Colon (tissue), 2 donors: ENCODE data around the gene ANO1.

Source experiments
- FAIRE-seq: peaks from 2 replicates; lab custom pipeline; 2012; peaks lifted over from hg19 to GRCh38; lab: Jason Lieb, UNC
- donor health status: control.
- donor health status: control.

ANO1 gene

DNA sequence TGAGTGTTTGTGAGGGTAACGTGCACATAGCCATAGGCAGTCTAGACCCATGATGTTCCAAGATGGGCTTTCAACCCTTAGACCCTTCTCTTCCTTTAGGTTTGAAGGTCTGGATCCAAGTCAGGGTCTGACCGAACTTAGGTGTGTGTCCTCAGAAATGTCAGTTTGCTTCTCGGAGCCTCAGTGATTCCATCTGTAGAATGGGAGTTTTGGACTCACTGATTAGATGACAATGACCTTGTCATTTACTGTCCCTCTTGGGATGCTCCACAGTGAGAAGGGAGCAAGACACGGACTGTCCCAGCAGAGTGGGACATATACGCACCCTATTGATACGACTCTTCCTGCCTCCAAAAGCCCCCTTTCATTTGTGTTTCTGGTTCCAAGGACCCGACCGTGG, 37.7 kb downstream of the ANO1 start:
- no peak for FAIRE-seq

GRCh38 chr11:70116386-70117065, 38.4 kb downstream of the ANO1 start:
- no peak for FAIRE-seq

DNA sequence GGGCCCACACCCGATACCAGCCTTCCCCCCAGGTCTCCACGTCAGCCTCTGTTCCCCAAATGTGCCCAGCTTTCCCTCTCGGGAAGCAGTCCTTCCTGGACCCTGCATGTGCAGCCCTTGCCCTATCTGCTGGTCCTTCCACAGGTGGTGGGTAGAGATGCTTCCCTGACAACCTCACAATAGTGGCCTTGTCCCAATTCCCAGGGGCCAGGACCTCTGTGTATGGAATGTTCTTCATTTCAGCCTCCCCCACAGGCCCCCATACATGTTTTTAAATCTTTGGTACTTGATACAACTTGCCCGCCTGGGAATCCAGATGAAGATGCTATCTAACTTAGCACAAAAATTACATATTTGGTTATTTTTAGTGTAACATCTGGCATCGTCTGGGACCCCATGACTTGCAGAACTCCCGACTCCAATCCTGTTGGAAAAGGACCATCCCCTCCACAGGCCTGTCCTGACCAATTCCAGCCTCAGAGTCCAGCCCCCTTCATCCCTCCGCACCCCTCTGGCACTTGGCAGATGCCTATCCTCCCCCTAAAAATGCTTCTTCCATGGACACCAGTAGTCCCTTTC, 39.5 kb downstream of the ANO1 start:
- FAIRE-seq: no peak

- FAIRE-seq: no peak
These were observed 40.5 kb downstream of the ANO1 start for GRCh38 chr11:70118642-70119041.

DNA sequence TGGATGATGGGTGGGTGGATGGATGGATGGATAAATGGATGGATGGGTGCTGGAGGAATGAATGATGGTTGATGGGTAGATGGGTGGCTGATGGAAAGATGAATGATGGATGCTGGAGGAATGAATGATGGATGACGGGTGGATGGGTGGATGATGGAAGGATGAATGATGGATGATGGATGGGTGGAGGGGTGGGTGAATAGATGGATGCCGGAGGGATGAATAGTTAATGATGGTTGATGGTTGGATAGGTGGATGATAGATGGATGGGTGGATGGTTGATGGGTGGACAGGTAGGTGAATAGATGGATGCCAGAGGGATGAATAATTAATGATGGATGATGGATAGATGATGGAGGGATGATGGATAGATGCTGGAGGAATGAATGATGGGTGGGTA, 41.4 kb downstream of the ANO1 start:
- no peak for FAIRE-seq

- no peak for FAIRE-seq
These were observed 42.6 kb downstream of the ANO1 start for GRCh38 chr11:70120674-70121073.

DNA sequence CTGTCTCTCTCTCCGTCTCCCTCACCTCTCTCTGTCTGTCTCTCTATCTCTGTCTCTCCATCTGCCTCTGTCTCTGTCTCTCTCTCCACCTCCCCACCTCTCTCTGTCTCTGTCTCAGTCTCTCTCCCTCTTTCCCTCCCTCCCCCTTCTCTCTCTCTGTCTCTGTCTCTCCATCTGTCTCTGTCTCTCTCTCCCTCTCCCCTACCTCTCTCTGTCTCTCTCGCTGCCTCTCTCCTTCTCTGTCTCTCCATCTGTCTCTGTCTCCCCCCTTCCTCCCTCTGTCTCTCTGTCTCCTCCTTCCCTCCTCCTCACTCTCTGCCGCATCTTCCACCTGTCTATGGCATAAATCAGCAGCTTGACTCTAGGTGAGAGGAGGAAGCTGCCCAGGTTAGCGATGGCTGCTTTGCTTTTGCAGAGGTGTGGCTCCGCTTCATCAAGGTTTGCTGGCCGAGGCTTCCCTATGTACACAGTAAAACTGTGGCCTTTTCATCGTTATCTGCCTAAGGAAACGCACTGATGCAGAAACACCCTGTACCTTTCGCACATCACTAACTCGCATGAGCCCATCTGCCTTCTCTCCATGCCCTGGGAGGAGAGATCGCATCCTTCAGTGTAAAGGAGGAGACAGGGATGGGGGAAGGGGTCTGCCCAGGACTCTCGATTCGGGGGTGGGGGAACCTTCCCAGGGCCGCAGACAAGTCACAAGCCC, 44.5 kb downstream of the ANO1 start:
- FAIRE-seq: no peak

DNA sequence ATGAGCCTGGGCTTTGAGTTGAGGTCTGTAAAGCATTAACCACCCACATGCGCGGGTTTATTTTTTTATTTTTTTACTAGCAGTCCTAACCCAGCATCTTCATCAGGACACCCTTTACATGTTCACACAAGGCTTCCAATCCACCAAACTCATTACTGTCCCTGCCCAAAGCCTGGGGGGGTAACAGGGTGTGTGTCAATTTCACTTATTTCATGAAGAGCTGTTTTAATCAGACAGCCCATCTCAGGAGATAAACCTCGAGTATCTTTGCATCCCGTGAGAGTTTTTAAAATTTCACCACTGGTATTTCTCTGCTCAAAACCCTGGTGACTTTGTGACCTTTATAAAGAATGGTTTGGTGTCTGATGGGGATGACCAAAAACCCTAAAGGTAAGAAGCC, 45.6 kb downstream of the ANO1 start:
- no peak for FAIRE-seq

DNA sequence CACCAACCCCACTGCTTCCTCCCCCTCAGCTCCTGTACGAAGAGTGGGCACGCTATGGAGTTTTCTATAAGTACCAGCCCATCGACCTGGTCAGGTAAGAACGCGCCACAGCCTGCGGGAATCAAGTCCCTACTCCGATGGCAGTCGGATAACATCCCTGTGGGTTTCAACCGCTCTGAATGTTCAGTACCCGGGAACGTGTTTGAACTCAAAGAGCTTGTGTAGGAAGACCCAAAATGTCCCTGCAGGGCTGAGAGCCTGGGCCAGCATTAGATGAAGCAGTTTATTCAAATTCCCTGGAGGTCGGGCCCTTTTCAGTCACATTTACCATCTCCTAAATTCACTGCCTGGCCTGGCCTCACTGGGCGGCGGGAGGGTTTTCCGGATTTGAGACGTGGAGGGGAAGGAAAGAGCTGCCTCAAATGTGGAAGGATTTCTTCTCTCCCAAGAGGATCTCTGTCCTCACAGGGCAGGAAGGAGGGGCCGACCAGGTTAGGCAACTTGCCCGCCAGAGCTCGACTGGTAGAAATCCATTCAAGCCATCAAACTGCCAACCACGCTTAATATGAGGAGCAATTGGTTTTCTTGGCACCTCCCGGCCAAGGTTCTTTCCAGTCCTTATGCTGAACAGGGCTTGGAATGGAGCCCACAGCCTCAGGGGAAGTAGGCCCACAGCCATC, 46.3 kb downstream of the ANO1 start:
- no peak for FAIRE-seq

- FAIRE-seq: no peak
These were observed 48.4 kb downstream of the ANO1 start for GRCh38 chr11:70126494-70126893.

GRCh38 chr11:70127653-70128434, 49.7 kb downstream of the ANO1 start:
- FAIRE-seq: no peak

GRCh38 chr11:70128435-70128906, 50.4 kb downstream of the ANO1 start:
- FAIRE-seq: no peak

- FAIRE-seq: no peak
These were observed 51.0 kb downstream of the ANO1 start for GRCh38 chr11:70129051-70129592.

- FAIRE-seq: no peak
These were observed 52.5 kb downstream of the ANO1 start for GRCh38 chr11:70130636-70131035.

DNA sequence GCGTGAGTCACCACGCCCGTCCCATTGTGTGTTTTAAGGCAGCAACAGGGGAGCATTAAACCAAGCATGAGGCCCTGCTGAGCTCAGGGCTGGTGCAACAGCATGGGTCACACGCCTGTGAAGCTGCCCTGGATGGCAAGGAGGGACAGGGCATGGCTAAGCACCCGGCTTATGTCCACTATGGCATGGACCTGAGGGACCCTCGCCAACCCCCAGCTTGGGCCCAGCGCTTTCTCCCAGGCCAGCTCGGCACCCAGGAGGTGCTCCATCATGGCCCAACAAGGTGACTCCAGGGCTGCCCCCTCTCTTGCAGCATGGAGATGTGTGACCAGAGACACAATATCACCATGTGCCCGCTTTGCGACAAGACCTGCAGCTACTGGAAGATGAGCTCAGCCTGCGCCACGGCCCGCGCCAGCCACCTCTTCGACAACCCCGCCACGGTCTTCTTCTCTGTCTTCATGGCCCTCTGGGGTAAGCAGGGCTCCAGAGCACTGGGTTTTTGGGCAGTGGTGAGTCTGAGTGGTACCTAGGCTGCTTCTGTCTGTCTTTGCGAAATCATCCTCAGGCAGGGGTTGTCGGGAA, 53.6 kb downstream of the ANO1 start:
- FAIRE-seq: no peak

DNA sequence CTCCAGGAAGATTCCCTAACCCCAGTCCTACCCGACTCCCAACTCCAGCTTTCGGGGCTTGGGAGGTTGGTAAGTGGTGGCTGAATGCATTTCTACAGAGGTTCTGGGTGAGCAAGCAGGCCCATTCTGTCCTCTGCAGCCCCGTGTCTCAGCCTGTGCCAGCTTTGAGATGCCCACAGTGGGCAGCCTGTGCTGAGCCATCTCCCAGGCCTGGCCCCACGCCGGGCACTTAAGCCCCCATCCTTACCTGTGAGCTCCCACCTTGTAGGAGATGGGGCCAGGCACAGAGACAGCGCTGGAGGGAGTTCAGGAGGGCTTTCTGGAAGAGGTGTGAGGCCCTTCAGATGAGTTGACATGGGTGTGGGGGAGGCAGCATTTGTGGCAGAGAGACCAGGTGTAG, 54.5 kb downstream of the ANO1 start:
- no peak for FAIRE-seq

- FAIRE-seq: no peak
These were observed 55.7 kb downstream of the ANO1 start for GRCh38 chr11:70133771-70134335.

DNA sequence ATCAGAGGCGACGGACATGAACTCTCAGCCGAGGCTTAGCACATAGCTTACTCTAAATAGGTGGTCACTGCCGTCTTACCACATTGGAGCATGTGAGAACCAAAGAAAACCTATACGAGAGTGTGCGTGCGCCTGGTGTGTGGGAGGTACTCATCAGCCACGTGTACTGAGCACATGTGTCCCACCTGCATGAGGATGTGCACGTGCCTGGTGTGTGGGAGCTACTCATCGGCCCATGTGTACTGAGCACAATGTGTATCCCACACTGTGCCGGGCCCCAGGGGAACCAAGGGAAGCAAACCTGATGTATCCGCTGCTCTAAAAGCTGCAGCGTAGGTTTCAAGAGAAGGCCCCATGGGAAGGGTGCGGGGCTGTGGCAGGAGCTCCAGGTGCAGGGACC, 56.4 kb downstream of the ANO1 start:
- no peak for FAIRE-seq

DNA sequence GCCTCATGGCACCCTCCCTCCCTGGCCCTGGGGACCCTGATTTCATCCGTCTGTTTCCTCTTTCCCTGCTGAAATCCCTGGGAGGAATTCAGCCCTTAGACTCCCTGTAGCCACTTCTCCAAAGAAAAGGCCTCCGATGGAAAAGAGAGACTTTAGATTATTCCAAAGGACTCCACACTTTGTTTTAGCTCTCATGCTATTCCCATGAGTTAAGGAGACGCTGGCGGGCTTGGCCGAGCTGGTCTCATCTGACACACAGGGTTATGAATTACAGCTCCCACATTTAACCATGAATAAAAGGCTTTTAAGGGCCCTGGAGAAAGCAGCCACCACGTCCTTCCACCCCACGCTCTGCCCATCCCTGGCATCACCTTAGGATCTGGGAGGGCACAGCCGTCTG, 57.0 kb downstream of the ANO1 start:
- FAIRE-seq: no peak

- no peak for FAIRE-seq
These were observed 57.5 kb downstream of the ANO1 start for GRCh38 chr11:70135625-70136059.

DNA sequence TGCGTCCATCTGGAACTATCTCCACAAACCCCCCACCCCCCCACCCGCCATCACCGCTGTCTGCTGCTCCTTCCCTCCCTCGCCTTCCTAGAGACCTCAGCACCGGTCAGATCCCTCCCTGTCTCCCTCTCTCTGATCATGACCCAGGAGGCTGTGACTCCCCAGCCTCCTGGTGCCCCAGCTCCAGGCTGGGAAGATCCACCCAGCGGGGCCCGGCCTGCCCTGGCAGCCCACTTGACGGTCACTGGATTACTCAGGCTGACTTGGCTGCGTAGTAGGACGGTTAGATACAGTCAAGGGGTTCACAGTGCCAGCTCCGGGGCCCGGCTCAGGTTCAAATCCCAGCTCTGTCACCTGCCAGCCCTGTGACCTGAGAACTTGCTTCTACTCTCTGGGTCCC, 59.3 kb downstream of the ANO1 start:
- FAIRE-seq: no peak
